Glutamatergic neuron (in vitro differentiated cells): ENCODE data around the gene BOD1L1. TPM values are rescaled to one million over a fixed set of nuclear protein-coding genes. Genes with fewer than 3 reads are reported as not detected.

Source experiments
- DNase-seq: peaks from one replicate; pipeline ENCODE4 v3.0.0; 2022
- H3K27ac Mint-ChIP-seq: one replicate; pipeline ENCODE4 v1.8.0; 2020; ENCODE audit warnings: mild to moderate bottlenecking, mixed read lengths, inconsistent platforms; ENCODE audit not compliant: unreplicated experiment
- H3K27me3 Mint-ChIP-seq: one replicate; pipeline ENCODE4 v1.8.0; 2020; ENCODE audit warnings: mild to moderate bottlenecking, moderate library complexity, mixed read lengths, inconsistent platforms; ENCODE audit not compliant: unreplicated experiment
- H3K36me3 Mint-ChIP-seq: one replicate; pipeline ENCODE4 v1.8.0; 2020; ENCODE audit warnings: mild to moderate bottlenecking, mixed read lengths, inconsistent platforms; ENCODE audit not compliant: unreplicated experiment
- H3K4me1 Mint-ChIP-seq: one replicate; pipeline ENCODE4 v1.8.0; 2020; ENCODE audit warnings: mild to moderate bottlenecking, low read depth, mixed read lengths, inconsistent platforms; ENCODE audit not compliant: unreplicated experiment
- H3K4me3 Mint-ChIP-seq: one replicate; pipeline ENCODE4 v1.8.0; 2020; ENCODE audit warnings: mild to moderate bottlenecking, mixed read lengths, inconsistent platforms; ENCODE audit not compliant: unreplicated experiment
- H3K9me3 Mint-ChIP-seq: one replicate; pipeline ENCODE4 v1.8.0; 2020; ENCODE audit warnings: mild to moderate bottlenecking, moderate library complexity, mixed read lengths, inconsistent platforms; ENCODE audit not compliant: unreplicated experiment
- total RNA-seq: library from RNA; stranded (reverse); fragmentation: NEBNext Ultra II Directional; extraction: Animal tissue kit (Norgen Biotek cat#: 25700); gene quantifications from one replicate; pipeline ENCODE4 v1.2.1, GENCODE V29; 2021; ENCODE audit not compliant: unreplicated experiment
- TF ChIP-seq, protein P1 (sequence below): fragments of 200-600 bp; sonication (generic); IDR thresholded peaks from one replicate; pipeline ENCODE4 v1.5.0; 2021; ENCODE audit not compliant: partially characterized antibody, unreplicated experiment

BOD1L1 gene
- total RNA-seq, 1 donor from 2014 or later = 57.3 TPM

DNA sequence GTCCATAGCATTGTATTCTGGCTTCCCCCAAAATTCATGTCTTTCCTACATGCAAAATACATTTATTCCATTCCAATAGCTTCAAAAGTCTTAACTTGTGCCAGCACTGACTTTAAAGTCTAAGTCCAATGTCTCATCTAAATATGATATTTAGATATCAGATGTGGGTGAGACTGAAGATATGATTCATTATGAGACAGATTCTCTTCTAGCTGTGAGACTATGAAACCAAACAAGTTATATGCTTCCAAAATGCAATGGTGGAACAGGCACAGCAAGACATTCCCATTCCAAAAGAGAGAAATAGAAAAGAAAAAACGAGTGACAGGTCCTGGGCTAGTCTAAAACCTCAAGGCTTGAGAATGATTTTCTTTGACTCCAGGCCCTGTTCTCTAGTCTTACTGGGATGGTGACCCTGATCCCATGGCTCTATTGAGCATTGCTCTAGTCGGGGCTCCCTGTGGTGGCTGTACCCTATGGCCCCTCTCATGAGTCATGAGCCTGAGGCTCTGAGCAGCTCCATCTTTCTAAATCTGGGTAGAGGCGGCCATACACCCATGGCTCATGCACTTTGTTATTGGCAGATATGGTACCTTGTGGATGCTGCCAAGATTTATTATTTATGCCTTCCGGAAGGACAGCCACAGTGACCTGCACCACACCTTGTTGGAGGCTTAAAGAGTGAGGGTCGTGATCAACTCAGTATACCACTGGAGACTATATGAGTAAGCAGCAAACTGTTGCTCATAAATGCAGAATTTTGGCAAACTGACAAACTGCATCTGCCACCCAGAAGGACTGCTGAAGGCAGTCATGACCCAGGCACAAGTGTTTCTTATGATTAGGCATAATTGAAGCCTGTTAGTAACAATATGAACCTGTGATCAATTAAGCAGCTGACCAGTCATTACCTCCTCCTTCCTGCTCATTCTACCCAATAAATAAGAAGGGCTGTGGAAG lies 38.5 kb upstream of the BOD1L1 start:
- no peaks in the 10 kb centered on the region for H3K9me3 Mint-ChIP-seq
- no peak overlapping the region for H3K4me3 Mint-ChIP-seq
- no peaks in the 10 kb centered on the region for H3K27me3 Mint-ChIP-seq
- TF ChIP-seq, protein P1, sequence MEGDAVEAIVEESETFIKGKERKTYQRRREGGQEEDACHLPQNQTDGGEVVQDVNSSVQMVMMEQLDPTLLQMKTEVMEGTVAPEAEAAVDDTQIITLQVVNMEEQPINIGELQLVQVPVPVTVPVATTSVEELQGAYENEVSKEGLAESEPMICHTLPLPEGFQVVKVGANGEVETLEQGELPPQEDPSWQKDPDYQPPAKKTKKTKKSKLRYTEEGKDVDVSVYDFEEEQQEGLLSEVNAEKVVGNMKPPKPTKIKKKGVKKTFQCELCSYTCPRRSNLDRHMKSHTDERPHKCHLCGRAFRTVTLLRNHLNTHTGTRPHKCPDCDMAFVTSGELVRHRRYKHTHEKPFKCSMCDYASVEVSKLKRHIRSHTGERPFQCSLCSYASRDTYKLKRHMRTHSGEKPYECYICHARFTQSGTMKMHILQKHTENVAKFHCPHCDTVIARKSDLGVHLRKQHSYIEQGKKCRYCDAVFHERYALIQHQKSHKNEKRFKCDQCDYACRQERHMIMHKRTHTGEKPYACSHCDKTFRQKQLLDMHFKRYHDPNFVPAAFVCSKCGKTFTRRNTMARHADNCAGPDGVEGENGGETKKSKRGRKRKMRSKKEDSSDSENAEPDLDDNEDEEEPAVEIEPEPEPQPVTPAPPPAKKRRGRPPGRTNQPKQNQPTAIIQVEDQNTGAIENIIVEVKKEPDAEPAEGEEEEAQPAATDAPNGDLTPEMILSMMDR = no peak
- no peaks in the 10 kb centered on the region for H3K4me1 Mint-ChIP-seq
- no peak overlapping the region for H3K27ac Mint-ChIP-seq
- DNase-seq = no peak
- H3K36me3 Mint-ChIP-seq = peaks cover 4% of the 10 kb centered on the region

DNA sequence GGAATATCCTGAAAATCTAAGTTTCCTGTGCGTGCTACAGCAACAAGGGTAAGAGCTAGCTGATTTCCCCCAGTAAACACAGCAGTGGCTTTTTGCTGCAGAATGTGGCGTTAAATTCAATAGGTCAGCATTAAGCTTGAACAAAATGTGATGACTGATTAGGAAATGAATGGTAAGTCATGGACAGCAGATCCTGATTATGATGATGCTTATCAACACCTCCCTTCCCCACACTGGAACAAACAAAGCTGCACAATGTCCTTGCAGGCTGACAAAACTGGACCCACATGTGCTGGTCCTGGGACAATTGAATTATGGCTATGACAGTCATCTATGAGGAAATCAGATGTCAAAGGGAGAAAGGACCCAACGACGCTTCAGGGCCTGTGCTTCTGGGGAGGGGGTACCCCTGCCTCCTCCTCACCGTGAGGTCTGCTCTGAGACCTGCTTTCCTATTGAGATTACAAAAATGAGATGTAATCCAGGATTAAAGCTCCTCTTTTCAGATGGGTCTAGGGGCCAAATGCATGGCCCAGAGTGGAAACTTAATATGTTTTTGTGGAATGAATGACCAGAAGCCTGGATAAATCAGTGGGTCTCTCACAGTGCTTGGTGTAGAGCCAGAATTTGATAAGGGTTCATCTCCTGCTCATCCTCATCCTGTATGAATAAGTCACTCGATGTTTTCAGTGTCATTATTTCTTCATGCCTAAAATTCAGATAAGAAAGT lies 32.0 kb upstream of the BOD1L1 start:
- Mint-ChIP-seq H3K27ac (no peak overlapping the region), H3K9me3 (peaks cover 2% of the 10 kb centered on the region), H3K27me3 (no peaks in the 10 kb centered on the region), H3K36me3 (no peaks in the 10 kb centered on the region), H3K4me1 (peaks cover 10% of the 10 kb centered on the region), H3K4me3 (no peak overlapping the region)
- DNase-seq = no peak
- TF ChIP-seq, protein P1 = no peak

GRCh38 chr4:13656569-13657405 lies 29.3 kb upstream of the BOD1L1 start:
- H3K9me3 Mint-ChIP-seq = peaks cover 2% of the 10 kb centered on the region

DNA sequence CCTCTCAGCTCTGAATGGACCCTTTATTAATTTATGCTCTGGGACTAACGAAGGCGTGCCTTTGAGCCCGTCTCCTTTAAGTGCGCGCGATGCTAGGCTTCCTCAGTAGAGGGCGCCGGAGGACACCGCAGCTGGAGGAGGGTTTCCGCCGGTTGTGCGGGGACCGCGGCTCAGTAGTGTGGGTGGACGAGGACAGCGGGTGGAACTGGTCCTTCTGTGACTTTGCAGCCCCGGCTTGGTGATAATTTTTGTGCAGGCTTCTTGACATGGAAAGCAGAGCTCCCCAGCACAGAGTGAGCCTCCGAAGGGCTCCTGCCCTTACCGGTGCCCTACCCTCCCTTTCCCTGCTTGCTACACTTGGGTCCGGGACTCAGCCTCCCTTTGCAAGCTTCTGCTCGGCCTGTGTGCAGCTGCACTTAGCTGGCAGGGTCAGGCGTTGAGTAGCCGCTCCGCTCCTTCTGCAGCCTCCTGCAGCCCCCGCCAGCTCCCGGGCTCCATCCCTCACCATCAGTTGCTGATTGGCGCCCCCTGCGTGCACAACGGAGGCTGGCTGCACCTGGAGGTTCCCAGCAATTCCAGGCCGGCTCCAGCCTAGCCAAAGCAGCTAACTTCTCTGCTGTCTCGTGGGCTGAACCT lies 26.8 kb upstream of the BOD1L1 start:
- Mint-ChIP-seq H3K36me3 (no peaks in the 10 kb centered on the region), H3K27ac (peak overlapping the region; percentile 62), H3K9me3 (peaks cover 2% of the 10 kb centered on the region), H3K27me3 (no peaks in the 10 kb centered on the region), H3K4me1 (peaks cover 10% of the 10 kb centered on the region), H3K4me3 (peak overlapping the region; percentile 78)
- TF ChIP-seq, protein P1 = peak; percentile 76
- peak; percentile 95 for DNase-seq

More at GRCh38 chr4:13656569-13657405, 29.3 kb upstream of the BOD1L1 start:
- Mint-ChIP-seq H3K4me3 (peak overlapping the region; percentile 33), H3K27ac (peak overlapping the region; percentile 19), H3K36me3 (no peaks in the 10 kb centered on the region), H3K4me1 (peaks cover 10% of the 10 kb centered on the region), H3K27me3 (no peaks in the 10 kb centered on the region)
- peak; percentile 50 for DNase-seq
- TF ChIP-seq, protein P1 = peak; percentile 89
